OCI-LY7 (cell line): ENCODE measurements around the gene MIEN1. TPM values are rescaled to one million over a fixed set of nuclear protein-coding genes. Genes with fewer than 3 reads are reported as not detected.
"Not testable (repeated sequence)": the region's sequence is repeated elsewhere in the genome, so short reads cannot be mapped to it uniquely, and the experiment has no call there.

Experiments
- BruUV-seq: library from RNA; stranded (reverse); fragments of 400-500 nt; replicated peaks from 2 replicates; lab custom pipeline; 2021; lab: Mats Ljungman, UMichigan
- CTCF ChIA-PET: fragments of 300-600 bp; sonication (Branson Sonifier 250); formaldehyde crosslinking; loops from one replicate; lab custom pipeline; 2022; ENCODE audit warnings: antibody characterized with exemption; ENCODE audit not compliant: unreplicated experiment; lab: Charles Lee
- POLR2A ChIA-PET: fragments of 300-600 bp; sonication (Branson Sonifier 250); formaldehyde crosslinking; loops from one replicate; lab custom pipeline; 2022; ENCODE audit warnings: antibody characterized with exemption; lab: Charles Lee
- DNase-seq: peaks from one replicate; pipeline ENCODE4 v3.0.0-alpha.2; 2015; ENCODE audit warnings: low spot score
- H2AFZ ChIP-seq: fragments of 200-600 bp; sonication (generic), shearing (Covaris generic); 2 replicates; pipeline ENCODE4 v1.6.1; 2014; ENCODE audit warnings: mild to moderate bottlenecking, antibody characterized with exemption, low read length, moderate library complexity
- H3K27ac ChIP-seq: fragments of 200-600 bp; sonication (generic); 2 replicates; pipeline ENCODE4 v1.5.1; 2014; ENCODE audit warnings: mixed run types, low read depth, mild to moderate bottlenecking, moderate library complexity, low read length, inconsistent platforms; ENCODE audit not compliant: poor library complexity, severe bottlenecking
- H3K36me3 ChIP-seq: fragments of 200-600 bp; sonication (generic); 2 replicates; pipeline ENCODE4 v1.6.1; 2014; ENCODE audit warnings: mild to moderate bottlenecking, antibody characterized with exemption, low read length, moderate library complexity, mixed read lengths; ENCODE audit not compliant: insufficient read depth
- H3K4me1 ChIP-seq: fragments of 200-600 bp; sonication (generic); 2 replicates; pipeline ENCODE4 v1.5.1; 2014; ENCODE audit warnings: mild to moderate bottlenecking, low read length; ENCODE audit not compliant: insufficient read depth, poor library complexity, severe bottlenecking
- H3K4me2 ChIP-seq: fragments of 200-600 bp; sonication (generic); 2 replicates; pipeline ENCODE4 v1.6.1; 2014; ENCODE audit warnings: mild to moderate bottlenecking, low read length
- H3K4me3 ChIP-seq: fragments of 200-600 bp; sonication (generic); 2 replicates; pipeline ENCODE4 v1.5.1; 2014; ENCODE audit warnings: mild to moderate bottlenecking, low read depth, low read length; ENCODE audit not compliant: poor library complexity, severe bottlenecking
- H3K79me2 ChIP-seq: fragments of 200-600 bp; sonication (generic); 2 replicates; pipeline ENCODE4 v1.6.1; 2016; ENCODE audit warnings: low read depth, mild to moderate bottlenecking, low read length, moderate library complexity, mixed read lengths; ENCODE audit not compliant: insufficient read depth
- H3K9me2 ChIP-seq: fragments of 200-600 bp; sonication (generic); 2 replicates; pipeline ENCODE4 v1.6.1; 2016; ENCODE audit warnings: mild to moderate bottlenecking, low read length, mixed read lengths; ENCODE audit not compliant: insufficient read depth
- H3K9me3 ChIP-seq: fragments of 200-600 bp; sonication (generic); 2 replicates; pipeline ENCODE4 v1.6.1; 2014; ENCODE audit warnings: mild to moderate bottlenecking, mixed run types, low read length, mixed read lengths
- H4K20me1 ChIP-seq: fragments of 200-600 bp; sonication (generic); 2 replicates; pipeline ENCODE4 v1.6.1; 2014; ENCODE audit warnings: mild to moderate bottlenecking, antibody characterized with exemption, low read length, moderate library complexity, mixed read lengths; ENCODE audit not compliant: insufficient read depth
- CTCF ChIP-seq: fragments of 200-600 bp; sonication (generic); conservative IDR thresholded peaks from 2 replicates; pipeline ENCODE4 v1.5.1; 2014; ENCODE audit warnings: mild to moderate bottlenecking, antibody characterized with exemption, low read length, moderate library complexity, mixed read lengths
- EZH2phosphoT487 ChIP-seq: fragments of 200-600 bp; sonication (generic); IDR thresholded peaks from 2 replicates; pipeline ENCODE4 v1.6.1; 2018; ENCODE audit warnings: low read depth, borderline replicate concordance, mild to moderate bottlenecking, mixed run types, antibody characterized with exemption, low read length, moderate library complexity, mixed read lengths
- intact Hi-C: fragments of 100-400 bp; cut with micrococcal nuclease; formaldehyde crosslinking; loops from one replicate; pipeline ENCODE4 v1.10.0; 2022; ENCODE audit not compliant: unreplicated experiment
- total RNA-seq, 2 experiments: library from RNA; depleted of rRNA in 1 of 2; stranded (reverse); fragments of >200 nt in 1 of 2; shearing (Covaris generic) in 1 of 2; gene quantifications; 2 replicates each; pipeline ENCODE4 v1.2.3, GENCODE V29; 2014 to 2022

MIEN1 gene
- total RNA-seq, 2 experiments from 2014 or later, result 55.4 to 89.9 TPM

GRCh38 chr17:39715375-39716072, 14.8 kb downstream of the MIEN1 start:
- H3K27ac ChIP-seq, result no peak overlapping the region
- intact Hi-C loops, result no loop called here
- no peak for TF ChIP-seq EZH2phosphoT487
- no peak for TF ChIP-seq CTCF
- no peaks in the 10 kb centered on the region for H3K36me3 ChIP-seq
- H3K4me3 ChIP-seq, result no peak overlapping the region
- H4K20me1 ChIP-seq, result no peaks in the 10 kb centered on the region
- H3K9me3 ChIP-seq, result no peaks in the 10 kb centered on the region
- no peak for DNase-seq
- no peaks in the 10 kb centered on the region for H3K79me2 ChIP-seq
- H3K4me1 ChIP-seq, result no peaks in the 10 kb centered on the region
- CTCF ChIA-PET, result interaction anchor here (1.2 kb wide), 1 partner anchor 14 kb away, joined by 4 read pairs; no protein-coding TSS in a partner anchor
- H3K9me2 ChIP-seq, result no peaks in the 10 kb centered on the region
- BruUV-seq, result no TSS peak
- POLR2A ChIA-PET, result no interaction called here
- H3K4me2 ChIP-seq, result no peak overlapping the region
- no peak overlapping the region for H2AFZ ChIP-seq

GRCh38 chr17:39714234-39714633, 16.1 kb downstream of the MIEN1 start:
- no peaks in the 10 kb centered on the region for H3K9me2 ChIP-seq
- H4K20me1 ChIP-seq, result no peaks in the 10 kb centered on the region
- no peak overlapping the region for H2AFZ ChIP-seq
- no peak overlapping the region for H3K27ac ChIP-seq
- ChIA-PET POLR2A (no interaction called here), CTCF (no interaction called here)
- no peaks in the 10 kb centered on the region for H3K4me1 ChIP-seq
- H3K4me3 ChIP-seq, result no peak overlapping the region
- TF ChIP-seq CTCF (no peak), EZH2phosphoT487 (no peak)
- intact Hi-C loops, result no loop called here
- H3K79me2 ChIP-seq, result no peaks in the 10 kb centered on the region
- H3K9me3 ChIP-seq, result no peaks in the 10 kb centered on the region
- no peak for DNase-seq
- no peak overlapping the region for H3K4me2 ChIP-seq
- no peaks in the 10 kb centered on the region for H3K36me3 ChIP-seq
- BruUV-seq, result no TSS peak

- no peaks in the 10 kb centered on the region for H3K4me1 ChIP-seq
- POLR2A ChIA-PET, result no interaction called here
- no peaks in the 10 kb centered on the region for H4K20me1 ChIP-seq
- no peaks in the 10 kb centered on the region for H3K79me2 ChIP-seq
- TF ChIP-seq EZH2phosphoT487 (no peak), CTCF (no peak)
- H2AFZ ChIP-seq, result no peak overlapping the region
- H3K9me2 ChIP-seq, result no peaks in the 10 kb centered on the region
- H3K9me3 ChIP-seq, result no peaks in the 10 kb centered on the region
- no peaks in the 10 kb centered on the region for H3K36me3 ChIP-seq
- CTCF ChIA-PET, result no interaction called here
- no peak overlapping the region for H3K4me3 ChIP-seq
- intact Hi-C loops, result no loop called here
- H3K27ac ChIP-seq, result no peak overlapping the region
- DNase-seq, result no peak
- no TSS peak for BruUV-seq
- H3K4me2 ChIP-seq, result no peak overlapping the region
Observed at GRCh38 chr17:39711851-39712250, 18.5 kb downstream of the MIEN1 start.

GRCh38 chr17:39711071-39711470, 19.3 kb downstream of the MIEN1 start:
- H3K36me3 ChIP-seq, H3K4me3 ChIP-seq, H2AFZ ChIP-seq, CTCF ChIA-PET, BruUV-seq, DNase-seq, intact Hi-C loops, H3K27ac ChIP-seq, H3K4me1 ChIP-seq, H3K9me2 ChIP-seq, H3K79me2 ChIP-seq, H3K4me2 ChIP-seq, H4K20me1 ChIP-seq, H3K9me3 ChIP-seq: not testable (repeated sequence)
- POLR2A ChIA-PET, result interaction anchor here (0.9 kb wide), 2 partner anchors 11 to 16 kb away, joined by 3 to 4 read pairs; no protein-coding TSS in a partner anchor
